ENCODE results near the gene RHPN2.

The RHPN2 gene

DNA sequence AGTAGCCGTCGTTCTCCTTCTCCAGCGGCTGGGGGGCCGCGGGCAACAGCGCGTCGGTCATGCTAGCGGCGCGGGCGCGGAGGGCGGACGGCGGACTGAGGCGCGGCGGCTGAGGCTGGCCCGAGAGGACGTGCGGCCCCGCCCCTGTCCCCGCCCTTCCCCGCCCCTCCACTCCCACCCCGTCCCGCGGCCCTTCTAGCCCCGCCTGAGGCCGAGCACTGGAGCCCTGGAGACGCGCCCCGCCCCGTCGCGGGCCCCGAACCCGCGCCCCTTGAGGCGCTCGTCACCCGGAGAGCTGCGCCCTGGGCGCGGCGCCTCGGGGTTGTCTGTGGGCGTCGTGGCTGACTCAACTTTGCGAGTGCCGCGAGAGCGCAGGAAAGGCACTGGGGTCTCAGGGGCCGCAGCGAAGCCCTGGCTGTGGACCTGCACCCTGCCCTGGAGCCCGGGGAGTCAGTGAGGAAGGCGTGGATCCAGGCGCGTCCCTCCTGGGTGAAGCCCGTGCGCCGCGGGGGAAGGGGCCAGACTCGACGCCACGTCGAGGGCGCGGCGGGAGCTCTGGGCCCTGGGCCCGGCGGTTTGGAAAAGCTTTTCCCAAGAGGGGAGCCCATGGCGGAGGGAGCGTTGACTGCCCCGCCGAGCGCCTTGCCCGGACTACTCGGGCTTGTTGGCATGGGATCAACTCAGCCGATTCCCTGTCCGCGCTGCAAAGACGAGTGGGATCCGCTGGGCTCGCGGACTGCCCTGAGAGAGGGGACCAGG is at the start of gene RHPN2:
Gene RHPN2, minus strand, starts transcription at position 97 of the 759 bp plus-strand sequence. Its CDS starts 36 bp downstream, at position 61.
- Histone ChIP-seq H3K4me1 (ENCODE audit: control insufficient read depth, insufficient read depth, low read length) (peaks cover 2% of the 10 kb centered on the region), H3K36me3 (ENCODE audit: control insufficient read depth, insufficient read depth, low read length) (no peaks in the 10 kb centered on the region), H3K9me3 (ENCODE audit: control insufficient read depth, insufficient read depth, low read length) (no peaks in the 10 kb centered on the region), H3K27me3 (ENCODE audit: control insufficient read depth, insufficient read depth, low read length) (peaks cover 2% of the 10 kb centered on the region), H3K9ac (ENCODE audit: low read depth, low read length) (peak within 1 kb of the TSS; percentile 54), H3K4me3 (ENCODE audit: low read depth, low read length) (peak within 1 kb of the TSS; percentile 83)

DNA sequence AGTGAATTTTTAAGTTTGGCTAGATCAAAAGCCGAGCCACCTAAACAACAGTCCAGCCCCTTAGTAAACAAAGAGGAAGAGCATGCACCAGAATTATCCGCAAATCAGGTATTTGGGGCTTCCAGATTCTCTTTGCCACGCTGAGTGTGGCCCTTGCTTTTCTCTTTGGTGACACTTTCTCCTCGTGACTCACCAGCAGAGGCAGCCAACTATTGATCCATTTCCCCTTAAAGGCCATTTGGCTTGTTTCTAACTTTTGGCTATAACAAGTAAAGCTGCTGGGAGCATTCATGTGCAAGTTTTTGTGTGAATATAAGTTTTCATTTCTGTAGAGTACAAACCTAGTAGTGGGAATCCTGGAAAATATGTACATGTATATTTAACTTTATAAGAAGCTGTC is 49.6 kb upstream of the RHPN2 start:
- Histone ChIP-seq H3K27me3 (ENCODE audit: control insufficient read depth, insufficient read depth, low read length) (no peaks in the 10 kb centered on the region), H3K9me3 (ENCODE audit: control insufficient read depth, insufficient read depth, low read length) (no peaks in the 10 kb centered on the region), H3K36me3 (ENCODE audit: control insufficient read depth, insufficient read depth, low read length) (peaks cover 34% of the 10 kb centered on the region), H3K4me3 (ENCODE audit: low read depth, low read length) (no peak overlapping the region), H3K4me1 (ENCODE audit: control insufficient read depth, insufficient read depth, low read length) (no peaks in the 10 kb centered on the region), H3K9ac (ENCODE audit: low read depth, low read length) (no peak overlapping the region)

GRCh38 chr19:33111587-33111986 is 46.9 kb upstream of the RHPN2 start:
- Histone ChIP-seq H3K4me1 (ENCODE audit: control insufficient read depth, insufficient read depth, low read length) (no peaks in the 10 kb centered on the region), H3K27me3 (ENCODE audit: control insufficient read depth, insufficient read depth, low read length) (no peaks in the 10 kb centered on the region), H3K9me3 (ENCODE audit: control insufficient read depth, insufficient read depth, low read length) (no peaks in the 10 kb centered on the region), H3K9ac (ENCODE audit: low read depth, low read length) (no peak overlapping the region), H3K4me3 (ENCODE audit: low read depth, low read length) (no peak overlapping the region), H3K36me3 (ENCODE audit: control insufficient read depth, insufficient read depth, low read length) (peaks cover 34% of the 10 kb centered on the region)

DNA sequence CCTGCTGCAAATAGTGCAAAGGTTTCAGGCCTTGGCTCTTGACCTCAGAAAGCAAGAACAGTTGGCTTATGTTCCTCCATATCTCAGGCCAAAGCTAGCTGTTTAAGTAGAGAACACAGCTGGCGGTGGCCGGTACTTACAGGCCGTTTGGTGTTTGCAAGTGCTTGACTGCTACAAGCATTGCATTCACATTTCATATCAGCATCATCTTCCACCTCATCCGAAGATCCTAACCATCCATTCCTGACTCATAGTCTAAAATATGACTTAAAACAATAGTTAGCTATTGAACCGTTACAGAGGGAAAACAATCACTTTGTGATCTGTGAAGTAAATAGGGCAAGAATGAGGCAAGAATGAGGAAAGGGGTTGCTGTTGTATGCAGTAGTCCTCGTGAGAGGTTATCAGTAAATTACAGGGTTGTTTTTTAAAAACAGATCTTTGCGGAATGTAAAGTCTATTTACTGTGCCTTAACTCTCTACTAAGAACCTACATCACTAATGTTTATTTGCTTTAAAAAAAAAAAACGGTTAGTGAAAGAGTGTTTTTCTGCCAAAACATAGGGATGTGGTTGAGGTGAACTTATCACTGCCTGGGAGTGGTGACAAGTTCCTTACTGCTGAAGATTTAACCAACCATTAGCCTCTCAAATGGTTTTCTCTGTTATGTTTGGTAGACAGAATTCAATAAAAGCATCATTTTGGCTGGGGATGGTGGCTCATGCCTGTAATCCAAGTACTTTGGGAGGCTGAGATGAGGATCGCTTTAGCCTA is 45.6 kb upstream of the RHPN2 start:
- H3K9ac ChIP-seq (ENCODE audit: low read depth, low read length), result no peak overlapping the region
- no peaks in the 10 kb centered on the region for H3K4me1 ChIP-seq (ENCODE audit: control insufficient read depth, insufficient read depth, low read length)
- H3K4me3 ChIP-seq (ENCODE audit: low read depth, low read length), result no peak overlapping the region
- H3K9me3 ChIP-seq (ENCODE audit: control insufficient read depth, insufficient read depth, low read length), result no peaks in the 10 kb centered on the region
- H3K36me3 ChIP-seq (ENCODE audit: control insufficient read depth, insufficient read depth, low read length), result peaks cover 34% of the 10 kb centered on the region
- H3K27me3 ChIP-seq (ENCODE audit: control insufficient read depth, insufficient read depth, low read length), result no peaks in the 10 kb centered on the region

GRCh38 chr19:33108161-33108560 is 43.5 kb upstream of the RHPN2 start:
- peaks cover 24% of the 10 kb centered on the region for H3K36me3 ChIP-seq (ENCODE audit: control insufficient read depth, insufficient read depth, low read length)
- H3K9me3 ChIP-seq (ENCODE audit: control insufficient read depth, insufficient read depth, low read length), result no peaks in the 10 kb centered on the region
- no peak overlapping the region for H3K9ac ChIP-seq (ENCODE audit: low read depth, low read length)
- no peak overlapping the region for H3K4me3 ChIP-seq (ENCODE audit: low read depth, low read length)
- H3K27me3 ChIP-seq (ENCODE audit: control insufficient read depth, insufficient read depth, low read length), result no peaks in the 10 kb centered on the region
- no peaks in the 10 kb centered on the region for H3K4me1 ChIP-seq (ENCODE audit: control insufficient read depth, insufficient read depth, low read length)

- Histone ChIP-seq H3K9me3 (ENCODE audit: control insufficient read depth, insufficient read depth, low read length) (no peaks in the 10 kb centered on the region), H3K4me3 (ENCODE audit: low read depth, low read length) (no peak overlapping the region), H3K36me3 (ENCODE audit: control insufficient read depth, insufficient read depth, low read length) (peaks cover 11% of the 10 kb centered on the region), H3K27me3 (ENCODE audit: control insufficient read depth, insufficient read depth, low read length) (no peaks in the 10 kb centered on the region), H3K9ac (ENCODE audit: low read depth, low read length) (no peak overlapping the region), H3K4me1 (ENCODE audit: control insufficient read depth, insufficient read depth, low read length) (no peaks in the 10 kb centered on the region)
Measured at GRCh38 chr19:33102893-33103292, 38.2 kb upstream of the RHPN2 start.

- peaks cover 9% of the 10 kb centered on the region for H3K36me3 ChIP-seq (ENCODE audit: control insufficient read depth, insufficient read depth, low read length)
- H3K4me3 ChIP-seq (ENCODE audit: low read depth, low read length), result no peak overlapping the region
- no peak overlapping the region for H3K9ac ChIP-seq (ENCODE audit: low read depth, low read length)
- no peaks in the 10 kb centered on the region for H3K9me3 ChIP-seq (ENCODE audit: control insufficient read depth, insufficient read depth, low read length)
- H3K4me1 ChIP-seq (ENCODE audit: control insufficient read depth, insufficient read depth, low read length), result no peaks in the 10 kb centered on the region
- no peaks in the 10 kb centered on the region for H3K27me3 ChIP-seq (ENCODE audit: control insufficient read depth, insufficient read depth, low read length)
Measured at GRCh38 chr19:33100894-33101644, 36.4 kb upstream of the RHPN2 start.

DNA sequence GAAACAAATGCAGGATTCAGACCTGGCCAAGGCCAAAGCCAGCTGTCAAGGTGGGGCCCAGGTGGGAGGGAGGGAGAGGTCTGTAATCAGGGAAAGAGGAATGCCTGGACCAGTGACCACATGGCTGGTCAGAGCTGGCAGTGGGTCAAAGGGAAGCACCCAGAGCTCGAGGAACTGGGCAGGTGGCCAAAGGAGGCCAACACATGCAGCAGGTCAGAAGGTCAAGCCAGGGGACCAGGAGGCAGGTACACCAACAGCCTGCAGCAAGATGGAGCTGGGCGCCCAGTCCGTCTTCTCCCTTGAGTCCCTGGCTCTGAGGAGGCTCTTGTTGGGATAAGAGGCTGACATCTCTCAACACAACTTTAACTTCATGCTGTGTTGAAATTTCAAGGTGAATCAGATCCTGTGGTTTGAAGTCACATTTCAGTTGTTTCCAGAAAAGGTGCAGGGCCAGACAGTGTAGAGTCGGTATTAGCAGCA is 33.4 kb upstream of the RHPN2 start:
- Histone ChIP-seq H3K9ac (ENCODE audit: low read depth, low read length) (no peak overlapping the region), H3K9me3 (ENCODE audit: control insufficient read depth, insufficient read depth, low read length) (no peaks in the 10 kb centered on the region), H3K4me3 (ENCODE audit: low read depth, low read length) (no peak overlapping the region), H3K36me3 (ENCODE audit: control insufficient read depth, insufficient read depth, low read length) (peaks cover 19% of the 10 kb centered on the region), H3K4me1 (ENCODE audit: control insufficient read depth, insufficient read depth, low read length) (no peaks in the 10 kb centered on the region), H3K27me3 (ENCODE audit: control insufficient read depth, insufficient read depth, low read length) (no peaks in the 10 kb centered on the region)

DNA sequence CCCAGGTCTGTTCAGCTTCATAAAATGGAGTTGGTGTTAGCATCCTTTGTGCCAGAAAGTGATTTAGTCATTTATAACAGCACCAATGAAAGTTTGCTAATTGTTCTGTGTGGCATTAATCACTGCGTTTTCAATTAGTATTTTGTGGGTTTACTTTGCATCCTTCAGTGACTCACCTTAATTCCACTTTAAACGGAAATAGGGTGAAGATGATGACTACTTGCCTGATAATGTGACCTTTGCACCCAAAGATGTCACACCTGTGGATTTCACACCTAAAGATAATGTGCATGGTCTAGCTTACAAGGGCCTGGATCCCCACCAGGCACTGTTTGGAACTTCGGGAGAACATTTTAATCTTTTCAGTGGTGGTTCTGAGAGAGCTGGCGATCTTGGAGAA is 31.3 kb upstream of the RHPN2 start:
- no peak overlapping the region for H3K4me3 ChIP-seq (ENCODE audit: low read depth, low read length)
- H3K9ac ChIP-seq (ENCODE audit: low read depth, low read length), result no peak overlapping the region
- no peaks in the 10 kb centered on the region for H3K27me3 ChIP-seq (ENCODE audit: control insufficient read depth, insufficient read depth, low read length)
- no peaks in the 10 kb centered on the region for H3K9me3 ChIP-seq (ENCODE audit: control insufficient read depth, insufficient read depth, low read length)
- no peaks in the 10 kb centered on the region for H3K4me1 ChIP-seq (ENCODE audit: control insufficient read depth, insufficient read depth, low read length)
- H3K36me3 ChIP-seq (ENCODE audit: control insufficient read depth, insufficient read depth, low read length), result peaks cover 27% of the 10 kb centered on the region

DNA sequence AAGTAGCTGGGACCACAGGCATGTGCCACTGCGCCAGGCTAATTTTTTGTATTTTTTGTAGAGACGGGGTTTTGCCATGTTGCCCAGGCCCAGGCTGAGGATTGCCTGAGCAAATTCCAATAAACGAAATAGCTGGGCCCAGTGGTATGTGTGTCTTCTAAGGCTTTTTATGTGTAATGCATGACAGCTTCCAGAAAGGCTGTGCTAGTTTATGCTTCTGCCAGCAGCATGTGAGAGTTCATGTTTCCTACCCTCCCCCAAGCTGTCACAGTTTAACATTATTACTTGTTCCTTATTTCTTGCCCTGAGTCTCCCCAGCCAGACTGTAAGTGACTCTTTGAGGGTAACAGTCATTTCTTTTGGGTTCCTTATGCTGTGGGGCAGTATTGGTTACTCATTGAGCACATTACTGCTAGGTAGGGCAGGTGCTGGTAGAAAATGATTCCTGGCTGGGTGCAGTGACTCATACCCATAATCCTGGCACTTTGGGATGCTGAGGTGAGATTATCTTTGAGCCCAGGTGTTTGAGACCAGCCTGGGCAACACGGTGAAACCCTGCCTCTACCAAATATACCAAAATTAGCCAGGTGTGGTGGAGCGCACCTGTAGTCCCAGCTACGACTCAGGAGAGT is 29.9 kb upstream of the RHPN2 start:
- H3K27me3 ChIP-seq (ENCODE audit: control insufficient read depth, insufficient read depth, low read length), result no peaks in the 10 kb centered on the region

More for the DNA sequence above, 29.9 kb upstream of the RHPN2 start:
- Histone ChIP-seq H3K36me3 (ENCODE audit: control insufficient read depth, insufficient read depth, low read length) (peaks cover 32% of the 10 kb centered on the region), H3K9me3 (ENCODE audit: control insufficient read depth, insufficient read depth, low read length) (no peaks in the 10 kb centered on the region), H3K9ac (ENCODE audit: low read depth, low read length) (no peak overlapping the region), H3K4me3 (ENCODE audit: low read depth, low read length) (no peak overlapping the region), H3K4me1 (ENCODE audit: control insufficient read depth, insufficient read depth, low read length) (no peaks in the 10 kb centered on the region)

Measured in iPS-15b (cell line).